Esophagus muscularis mucosa (tissue), 4 donors: ENCODE measurements around the gene RNASEH2A.

Experiments used
- EP300 ChIP-seq: sonication (generic); formaldehyde crosslinking; IDR thresholded peaks from one replicate; pipeline ENCODE4 v1.6.1; 2017; ENCODE audit warnings: antibody characterized with exemption
- POLR2A ChIP-seq: fragments of 450-650 bp; IDR thresholded peaks from one replicate; pipeline ENCODE4 v1.6.1; 2017; ENCODE audit warnings: antibody characterized with exemption, moderate library complexity, mild to moderate bottlenecking, low read depth
- POLR2AphosphoS5 ChIP-seq, 2 donors: sonication (generic); formaldehyde crosslinking; IDR thresholded peaks; one replicate each; pipeline ENCODE4 v1.6.1; 2017; ENCODE audit warnings: antibody characterized with exemption in 2 of 2
- TF ChIP-seq, protein P1 (sequence below), 3 experiments: fragments of 200-600 bp in 2 of 3; fragments of 450-650 bp in 1 of 3; sonication (generic) in 2 of 3; IDR thresholded peaks; one replicate each; pipeline ENCODE4 v1.5.1; 2017 to 2019; ENCODE audit warnings: antibody characterized with exemption in 3 of 3, mild to moderate bottlenecking in 2 of 3, moderate library complexity in 1 of 3

DNA sequence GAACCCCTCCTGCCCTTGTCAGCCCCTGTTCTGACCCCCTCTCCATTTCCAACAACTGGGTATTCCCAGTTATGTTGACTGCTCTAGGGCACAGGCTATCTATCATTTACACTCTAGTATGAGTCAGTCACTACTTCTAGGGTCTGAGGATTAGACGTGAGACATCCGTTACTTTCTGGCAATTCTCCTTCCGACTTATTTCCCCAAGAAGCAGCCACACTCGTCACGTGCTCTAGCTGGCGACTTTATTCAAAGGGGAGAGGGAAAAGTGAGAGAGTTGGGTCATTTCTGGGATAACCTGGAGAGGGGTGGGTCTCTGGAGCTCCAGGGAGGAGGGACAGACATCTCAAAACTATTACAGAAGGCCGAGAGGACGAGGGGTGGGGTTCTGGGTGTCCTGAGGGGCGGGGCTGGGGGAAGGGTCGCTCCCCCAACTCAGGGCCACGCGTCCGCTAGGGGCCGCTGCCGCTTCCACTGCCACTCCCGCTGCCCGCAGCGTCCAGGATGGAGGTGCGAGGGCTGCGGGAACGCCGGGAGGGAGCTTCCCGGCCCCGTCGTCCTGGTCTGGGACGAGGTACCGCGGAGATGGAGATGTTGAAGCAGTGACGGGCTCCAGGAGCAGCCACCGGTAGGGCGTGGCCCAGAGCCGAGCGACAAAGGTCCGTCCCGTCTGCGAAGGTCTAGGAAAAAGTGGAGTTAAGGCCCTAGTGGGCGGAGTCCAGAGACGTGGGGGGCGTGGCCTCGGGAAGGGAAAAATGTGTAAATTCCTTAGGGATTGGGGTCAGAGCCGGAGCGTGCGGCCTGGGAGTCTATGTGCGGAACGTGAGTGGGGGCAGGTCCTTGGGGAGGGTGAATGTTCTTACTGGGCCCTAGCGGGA, 19.1 kb downstream of the RNASEH2A start:
- TF ChIP-seq POLR2A (no peak), POLR2AphosphoS5 (IDR thresholded peaks at IDR 0.05) (no peak), EP300 (no peak)
- TF ChIP-seq, protein P1, sequence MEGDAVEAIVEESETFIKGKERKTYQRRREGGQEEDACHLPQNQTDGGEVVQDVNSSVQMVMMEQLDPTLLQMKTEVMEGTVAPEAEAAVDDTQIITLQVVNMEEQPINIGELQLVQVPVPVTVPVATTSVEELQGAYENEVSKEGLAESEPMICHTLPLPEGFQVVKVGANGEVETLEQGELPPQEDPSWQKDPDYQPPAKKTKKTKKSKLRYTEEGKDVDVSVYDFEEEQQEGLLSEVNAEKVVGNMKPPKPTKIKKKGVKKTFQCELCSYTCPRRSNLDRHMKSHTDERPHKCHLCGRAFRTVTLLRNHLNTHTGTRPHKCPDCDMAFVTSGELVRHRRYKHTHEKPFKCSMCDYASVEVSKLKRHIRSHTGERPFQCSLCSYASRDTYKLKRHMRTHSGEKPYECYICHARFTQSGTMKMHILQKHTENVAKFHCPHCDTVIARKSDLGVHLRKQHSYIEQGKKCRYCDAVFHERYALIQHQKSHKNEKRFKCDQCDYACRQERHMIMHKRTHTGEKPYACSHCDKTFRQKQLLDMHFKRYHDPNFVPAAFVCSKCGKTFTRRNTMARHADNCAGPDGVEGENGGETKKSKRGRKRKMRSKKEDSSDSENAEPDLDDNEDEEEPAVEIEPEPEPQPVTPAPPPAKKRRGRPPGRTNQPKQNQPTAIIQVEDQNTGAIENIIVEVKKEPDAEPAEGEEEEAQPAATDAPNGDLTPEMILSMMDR (IDR thresholded peaks at IDR 0.05): peak in 1 of 3 experiments; percentile 28
